ENCODE measurements around the gene CTTN. TPM values are rescaled to one million over a fixed set of nuclear protein-coding genes. Genes with fewer than 3 reads are reported as not detected.

Gene CTTN
- total and polyA plus RNA-seq, 3 donors from 2014 or later, result 136 to 377 (median 354) TPM

DNA sequence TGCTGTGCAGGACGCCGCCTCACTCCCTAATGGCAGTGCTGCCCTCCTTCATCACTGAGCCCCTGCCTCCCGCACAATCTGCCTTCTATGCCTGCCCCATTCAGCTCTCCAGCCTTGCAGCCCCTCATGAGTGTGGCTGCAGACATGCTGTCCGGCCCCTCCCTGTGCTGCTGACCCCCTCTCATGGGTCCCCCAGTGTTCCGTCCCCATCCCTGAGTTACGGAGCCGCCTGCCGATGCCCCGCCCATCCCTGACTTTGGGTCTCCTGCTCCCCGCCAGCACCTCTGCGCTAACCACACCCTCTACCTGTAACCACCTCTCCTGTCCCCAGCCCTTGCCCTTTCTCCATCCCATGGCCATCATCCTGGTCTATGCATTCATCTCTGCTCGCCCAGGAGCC lies 33.3 kb downstream of the CTTN start:
- DNase-seq, result no peak
- TF ChIP-seq POLR2A (IDR thresholded peaks at IDR 0.05), result no peak
- TF ChIP-seq, protein P1, sequence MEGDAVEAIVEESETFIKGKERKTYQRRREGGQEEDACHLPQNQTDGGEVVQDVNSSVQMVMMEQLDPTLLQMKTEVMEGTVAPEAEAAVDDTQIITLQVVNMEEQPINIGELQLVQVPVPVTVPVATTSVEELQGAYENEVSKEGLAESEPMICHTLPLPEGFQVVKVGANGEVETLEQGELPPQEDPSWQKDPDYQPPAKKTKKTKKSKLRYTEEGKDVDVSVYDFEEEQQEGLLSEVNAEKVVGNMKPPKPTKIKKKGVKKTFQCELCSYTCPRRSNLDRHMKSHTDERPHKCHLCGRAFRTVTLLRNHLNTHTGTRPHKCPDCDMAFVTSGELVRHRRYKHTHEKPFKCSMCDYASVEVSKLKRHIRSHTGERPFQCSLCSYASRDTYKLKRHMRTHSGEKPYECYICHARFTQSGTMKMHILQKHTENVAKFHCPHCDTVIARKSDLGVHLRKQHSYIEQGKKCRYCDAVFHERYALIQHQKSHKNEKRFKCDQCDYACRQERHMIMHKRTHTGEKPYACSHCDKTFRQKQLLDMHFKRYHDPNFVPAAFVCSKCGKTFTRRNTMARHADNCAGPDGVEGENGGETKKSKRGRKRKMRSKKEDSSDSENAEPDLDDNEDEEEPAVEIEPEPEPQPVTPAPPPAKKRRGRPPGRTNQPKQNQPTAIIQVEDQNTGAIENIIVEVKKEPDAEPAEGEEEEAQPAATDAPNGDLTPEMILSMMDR (IDR thresholded peaks at IDR 0.05), result no peak
- WGBS, 2 donors, result 96 to 97% methylated on average over 10 to 12 of the region's 12 CpGs
- no peaks in the 10 kb centered on the region for H3K4me1 ChIP-seq
- intact Hi-C loops (cut with DNase I; ENCODE audit: low total_unique reads), result no loop called here
- no peak overlapping the region for H3K4me3 ChIP-seq
- H3K27me3 ChIP-seq, result no peaks in the 10 kb centered on the region
- no peak overlapping the region for H3K27ac ChIP-seq
- H3K9me3 ChIP-seq, result no peaks in the 10 kb centered on the region
- no peaks in the 10 kb centered on the region for H3K36me3 ChIP-seq (ENCODE audit: low read depth, missing control alignments)

DNA sequence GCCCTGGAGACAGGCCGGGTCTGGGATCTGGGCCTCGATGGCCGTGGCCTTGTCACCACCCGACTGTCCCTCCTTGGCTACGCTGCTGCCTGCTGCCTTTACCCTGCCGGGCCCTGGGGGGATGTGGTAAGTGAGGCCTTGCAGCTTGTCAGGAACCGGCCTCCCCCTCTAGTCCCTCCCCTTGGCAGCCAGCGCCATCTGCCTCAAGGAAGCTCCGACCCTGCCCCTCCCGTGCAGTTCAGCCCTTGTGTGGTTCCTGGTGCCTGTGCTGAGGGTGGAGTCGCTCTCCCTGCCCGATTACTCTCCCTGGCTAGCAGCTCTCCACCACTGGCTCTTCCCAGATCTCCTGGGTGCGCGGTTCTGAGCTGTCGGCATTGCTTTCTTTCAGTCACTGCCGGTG lies 33.7 kb downstream of the CTTN start:
- no peak overlapping the region for H3K27ac ChIP-seq
- no peaks in the 10 kb centered on the region for H3K27me3 ChIP-seq
- DNase-seq, result no peak
- TF ChIP-seq, protein P1 (IDR thresholded peaks at IDR 0.05), result no peak
- TF ChIP-seq POLR2A (IDR thresholded peaks at IDR 0.05), result no peak
- no peaks in the 10 kb centered on the region for H3K36me3 ChIP-seq (ENCODE audit: low read depth, missing control alignments)
- intact Hi-C loops (cut with DNase I; ENCODE audit: low total_unique reads), result no loop called here
- no peaks in the 10 kb centered on the region for H3K9me3 ChIP-seq
- no peak overlapping the region for H3K4me3 ChIP-seq
- WGBS, 2 donors, result 72 to 82% methylated on average over 8 to 15 of the region's 16 CpGs
- H3K4me1 ChIP-seq, result no peaks in the 10 kb centered on the region

DNA sequence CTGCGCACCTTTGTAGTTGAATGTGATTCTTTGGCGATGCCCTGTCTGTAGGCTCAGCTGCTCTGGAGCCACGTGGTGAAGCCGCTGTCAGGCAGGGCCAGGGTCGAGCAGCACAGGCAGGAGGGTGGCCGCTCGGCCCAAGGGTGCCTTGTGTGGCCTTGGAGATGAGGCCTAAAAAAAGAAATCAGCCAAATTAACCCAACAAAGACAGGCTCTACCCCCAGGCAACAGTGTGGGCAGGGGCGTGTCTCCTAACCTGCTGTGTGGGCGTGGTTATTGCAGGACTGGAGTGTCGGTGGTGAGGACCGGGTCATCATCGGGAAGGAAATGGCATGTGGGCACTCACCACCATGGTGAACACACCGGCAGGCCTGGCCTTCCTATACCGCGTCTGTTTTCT lies 34.3 kb downstream of the CTTN start:
- intact Hi-C loops (cut with DNase I; ENCODE audit: low total_unique reads), result no loop called here
- no peak overlapping the region for H3K4me3 ChIP-seq
- WGBS, 2 donors, result 87 to 91% methylated on average over 8 to 15 of the region's 15 CpGs
- TF ChIP-seq POLR2A (IDR thresholded peaks at IDR 0.05), result no peak
- TF ChIP-seq, protein P1 (IDR thresholded peaks at IDR 0.05), result no peak
- H3K27ac ChIP-seq, result no peak overlapping the region
- DNase-seq, result no peak
- no peaks in the 10 kb centered on the region for H3K4me1 ChIP-seq
- H3K9me3 ChIP-seq, result no peaks in the 10 kb centered on the region
- no peaks in the 10 kb centered on the region for H3K36me3 ChIP-seq (ENCODE audit: low read depth, missing control alignments)
- H3K27me3 ChIP-seq, result no peaks in the 10 kb centered on the region

DNA sequence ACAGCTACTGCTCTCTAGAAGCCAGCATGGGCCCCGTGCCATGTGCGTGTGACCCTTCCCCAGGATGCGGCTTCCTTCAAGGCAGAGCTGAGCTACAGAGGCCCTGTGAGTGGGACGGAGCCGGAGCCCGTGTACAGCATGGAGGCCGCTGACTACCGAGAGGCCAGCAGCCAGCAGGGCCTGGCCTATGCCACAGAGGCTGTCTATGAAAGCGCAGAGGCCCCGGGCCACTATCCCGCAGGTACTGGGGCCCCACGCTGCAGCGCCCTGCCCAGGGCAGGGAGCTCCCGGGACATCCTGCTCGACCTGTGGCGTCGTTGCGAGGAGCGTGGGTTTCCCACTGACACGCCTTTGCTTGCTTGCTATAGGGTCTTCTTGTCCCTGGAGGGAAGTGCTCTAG lies 34.7 kb downstream of the CTTN start:
- DNase-seq, result no peak
- no peaks in the 10 kb centered on the region for H3K36me3 ChIP-seq (ENCODE audit: low read depth, missing control alignments)
- 98% methylated on average over 20 of the region's 20 CpGs; no CpG with 5 or more reads in 1 of the 2 donors for WGBS, 2 donors
- H3K4me3 ChIP-seq, result no peak overlapping the region
- no peak for TF ChIP-seq POLR2A (IDR thresholded peaks at IDR 0.05)
- TF ChIP-seq, protein P1 (IDR thresholded peaks at IDR 0.05), result no peak
- intact Hi-C loops (cut with DNase I; ENCODE audit: low total_unique reads), result no loop called here
- H3K27ac ChIP-seq, result no peak overlapping the region
- H3K9me3 ChIP-seq, result no peaks in the 10 kb centered on the region
- H3K4me1 ChIP-seq, result no peaks in the 10 kb centered on the region
- no peaks in the 10 kb centered on the region for H3K27me3 ChIP-seq

DNA sequence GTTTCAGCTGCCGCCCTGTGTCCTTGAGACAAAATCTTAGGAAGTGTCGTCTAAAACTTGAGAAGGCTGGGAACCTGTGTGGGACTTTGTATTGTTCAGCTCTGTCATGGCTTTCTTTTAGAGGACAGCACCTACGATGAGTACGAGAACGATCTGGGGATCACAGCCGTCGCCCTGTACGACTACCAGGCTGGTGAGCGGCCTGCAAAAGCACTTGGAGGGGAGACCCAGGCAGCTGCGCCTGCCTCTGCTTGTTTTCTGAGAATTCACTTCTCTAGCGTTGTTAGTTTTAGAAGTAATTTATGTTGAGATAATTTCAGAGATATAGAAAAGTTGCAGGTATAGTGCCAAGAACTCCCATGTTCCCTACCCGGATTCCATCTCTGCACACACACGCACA lies 35.2 kb downstream of the CTTN start:
- no peaks in the 10 kb centered on the region for H3K4me1 ChIP-seq
- no peaks in the 10 kb centered on the region for H3K9me3 ChIP-seq
- no peak overlapping the region for H3K27ac ChIP-seq
- H3K4me3 ChIP-seq, result no peak overlapping the region
- H3K27me3 ChIP-seq, result no peaks in the 10 kb centered on the region
- no peaks in the 10 kb centered on the region for H3K36me3 ChIP-seq (ENCODE audit: low read depth, missing control alignments)
- 83 to 87% methylated on average over 12 to 13 of the region's 13 CpGs for WGBS, 2 donors
- intact Hi-C loops (cut with DNase I; ENCODE audit: low total_unique reads), result no loop called here
- no peak for TF ChIP-seq POLR2A (IDR thresholded peaks at IDR 0.05)
- TF ChIP-seq, protein P1 (IDR thresholded peaks at IDR 0.05), result no peak
- no peak for DNase-seq

Measured in testis (tissue), 3 donors.